OCI-LY3 (cell line): ENCODE measurements around the gene ACTL10.
A peak's percentile ranks its signal among the peaks of the same experiment; 100 is the strongest.

Source experiments
- EZH2phosphoT487 ChIP-seq: fragments of 200-600 bp; shearing (Covaris generic); IDR thresholded peaks from 2 replicates; pipeline ENCODE4 v1.6.1; 2018; ENCODE audit warnings: antibody characterized with exemption, mixed run types, low read depth
- TF ChIP-seq, protein P1 (sequence below): fragments of 200-600, 300-600 bp; sonication (generic); IDR thresholded peaks from 2 replicates; pipeline ENCODE4 v1.5.1; 2014; ENCODE audit warnings: antibody characterized with exemption, low read length, low read depth

DNA sequence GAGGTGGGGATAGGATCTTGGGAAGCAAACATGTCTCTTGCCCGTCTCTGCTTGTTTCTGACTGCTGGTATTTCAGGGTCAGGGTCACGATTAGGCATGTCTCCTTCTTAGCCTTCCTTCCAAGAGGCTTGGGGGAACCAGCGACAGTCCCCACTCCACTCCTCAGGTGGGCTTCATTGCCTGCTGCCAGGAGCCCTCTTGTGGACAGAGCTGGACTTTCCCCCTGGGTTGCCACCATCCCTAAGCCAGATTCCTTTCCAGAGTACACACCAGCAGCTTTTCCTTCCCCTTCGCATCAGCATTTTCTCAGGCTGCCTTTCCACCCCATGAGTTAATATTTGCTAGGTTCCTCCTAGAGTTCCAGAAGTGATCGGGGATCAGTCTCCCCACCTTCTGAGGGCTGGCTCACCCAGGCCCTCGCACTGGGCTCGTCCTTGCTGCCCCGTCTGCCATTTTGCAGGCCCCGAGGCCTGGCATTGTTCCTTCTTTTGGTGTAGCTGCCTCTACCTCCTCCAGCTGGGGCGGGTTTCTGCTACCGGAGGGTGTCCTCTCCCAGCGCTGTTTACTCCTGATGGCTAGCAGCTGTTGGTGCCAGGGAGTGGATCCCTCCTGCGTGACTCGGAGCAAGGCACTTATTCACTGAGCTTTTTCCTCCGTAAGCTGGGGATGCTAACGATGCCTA, 13.4 kb upstream of the ACTL10 start:
- TF ChIP-seq, protein P1, sequence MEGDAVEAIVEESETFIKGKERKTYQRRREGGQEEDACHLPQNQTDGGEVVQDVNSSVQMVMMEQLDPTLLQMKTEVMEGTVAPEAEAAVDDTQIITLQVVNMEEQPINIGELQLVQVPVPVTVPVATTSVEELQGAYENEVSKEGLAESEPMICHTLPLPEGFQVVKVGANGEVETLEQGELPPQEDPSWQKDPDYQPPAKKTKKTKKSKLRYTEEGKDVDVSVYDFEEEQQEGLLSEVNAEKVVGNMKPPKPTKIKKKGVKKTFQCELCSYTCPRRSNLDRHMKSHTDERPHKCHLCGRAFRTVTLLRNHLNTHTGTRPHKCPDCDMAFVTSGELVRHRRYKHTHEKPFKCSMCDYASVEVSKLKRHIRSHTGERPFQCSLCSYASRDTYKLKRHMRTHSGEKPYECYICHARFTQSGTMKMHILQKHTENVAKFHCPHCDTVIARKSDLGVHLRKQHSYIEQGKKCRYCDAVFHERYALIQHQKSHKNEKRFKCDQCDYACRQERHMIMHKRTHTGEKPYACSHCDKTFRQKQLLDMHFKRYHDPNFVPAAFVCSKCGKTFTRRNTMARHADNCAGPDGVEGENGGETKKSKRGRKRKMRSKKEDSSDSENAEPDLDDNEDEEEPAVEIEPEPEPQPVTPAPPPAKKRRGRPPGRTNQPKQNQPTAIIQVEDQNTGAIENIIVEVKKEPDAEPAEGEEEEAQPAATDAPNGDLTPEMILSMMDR = peak; percentile 97
- no peak for TF ChIP-seq EZH2phosphoT487
